HTR-8/SVneo (cell line): ENCODE results near the gene MUCL3.
"Not testable (repeated sequence)": the region's sequence is repeated elsewhere in the genome, so short reads cannot be mapped to it uniquely, and the experiment has no call there.

ENCODE experiments used
- DNase-seq: peaks from one replicate; pipeline ENCODE4 v3.0.0; 2011; ENCODE audit warnings: low spot score, mixed read lengths; ENCODE audit not compliant: insufficient read length
- FAIRE-seq: peaks from 2 replicates; lab custom pipeline; 2011; peaks lifted over from hg19 to GRCh38; lab: Jason Lieb, UNC

The MUCL3 gene, protein sequence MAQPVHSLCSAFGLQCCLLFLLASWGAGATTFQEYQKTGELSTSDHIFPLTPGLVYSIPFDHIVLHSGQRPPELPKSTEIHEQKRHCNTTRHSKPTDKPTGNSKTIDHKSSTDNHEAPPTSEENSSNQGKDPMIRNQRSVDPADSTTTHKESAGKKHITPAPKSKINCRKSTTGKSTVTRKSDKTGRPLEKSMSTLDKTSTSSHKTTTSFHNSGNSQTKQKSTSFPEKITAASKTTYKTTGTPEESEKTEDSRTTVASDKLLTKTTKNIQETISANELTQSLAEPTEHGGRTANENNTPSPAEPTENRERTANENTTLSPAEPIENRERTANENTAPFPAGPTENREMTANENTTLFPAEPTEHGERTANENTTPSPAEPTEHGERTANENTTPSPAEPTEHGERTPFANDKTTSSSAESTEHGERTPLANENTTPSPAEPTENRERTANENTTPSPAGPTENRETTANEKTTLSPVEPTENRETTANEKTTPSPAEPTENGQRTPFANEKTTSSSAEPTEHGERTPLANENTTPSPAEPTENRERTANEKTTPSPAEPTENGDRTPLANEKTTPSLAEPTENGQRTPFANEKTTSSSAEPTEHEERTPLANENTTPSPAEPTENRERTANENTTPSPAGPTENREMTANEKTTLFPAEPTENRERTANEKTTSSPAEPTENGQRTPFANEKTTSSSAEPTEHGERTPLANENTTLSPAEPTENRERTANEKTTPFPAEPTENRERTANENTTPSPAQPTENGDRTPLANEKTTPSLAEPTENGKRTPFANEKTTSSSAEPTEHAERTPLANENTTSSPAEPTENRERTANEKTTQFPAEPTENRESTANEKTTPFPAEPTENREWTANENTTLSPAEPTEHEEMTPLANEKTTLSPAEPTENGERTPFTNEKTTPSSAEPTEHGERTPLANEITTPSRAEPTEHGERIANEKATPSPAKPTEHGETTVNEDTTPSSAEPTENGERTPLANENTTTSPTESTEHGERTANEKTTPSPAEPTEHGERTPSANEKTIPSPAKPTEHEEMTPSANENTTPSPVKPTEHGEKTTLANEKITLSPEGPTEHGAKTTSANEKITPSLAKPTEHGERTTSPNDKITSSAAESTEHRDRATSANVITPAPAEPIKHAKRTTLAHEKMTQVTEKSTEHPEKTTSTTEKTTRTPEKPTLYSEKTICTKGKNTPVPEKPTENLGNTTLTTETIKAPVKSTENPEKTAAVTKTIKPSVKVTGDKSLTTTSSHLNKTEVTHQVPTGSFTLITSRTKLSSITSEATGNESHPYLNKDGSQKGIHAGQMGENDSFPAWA (N-terminal part only)

DNA sequence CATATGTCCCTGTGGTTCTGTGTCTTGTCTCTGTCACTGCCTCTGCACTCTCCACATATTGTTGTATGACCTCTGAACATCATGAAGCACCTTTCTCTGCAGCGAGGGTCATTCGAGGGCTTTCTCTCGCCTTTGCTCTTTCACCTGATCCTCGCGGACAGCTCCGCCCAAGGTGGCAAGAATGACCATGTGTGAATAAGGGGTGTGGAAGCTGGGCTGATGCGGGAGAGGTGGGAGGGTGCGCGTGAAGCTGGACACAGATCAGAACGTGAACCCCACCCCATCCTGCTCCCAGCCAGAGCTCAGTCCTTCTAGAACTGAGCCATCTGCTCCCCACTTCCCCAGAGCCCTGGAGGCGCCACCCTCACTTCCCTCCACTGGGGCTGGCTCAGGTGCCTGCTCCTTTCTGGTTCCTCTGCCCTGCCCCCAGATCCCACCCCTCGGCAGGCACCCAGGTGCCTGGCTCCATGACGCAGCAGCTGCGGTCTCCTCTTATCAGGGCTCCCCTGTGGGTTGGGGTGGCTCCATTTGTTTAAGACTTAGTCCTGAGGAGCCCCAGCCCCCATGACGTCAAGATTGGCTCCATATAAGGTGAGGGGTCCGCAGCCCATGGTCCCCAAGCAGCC, at the start of gene MUCL3:
MUCL3 (plus strand) TSS at position 613 of the 626 bp plus-strand sequence. CDS start 27 bp downstream, outside the sequence.
- no peak for DNase-seq
- FAIRE-seq: no peak

DNA sequence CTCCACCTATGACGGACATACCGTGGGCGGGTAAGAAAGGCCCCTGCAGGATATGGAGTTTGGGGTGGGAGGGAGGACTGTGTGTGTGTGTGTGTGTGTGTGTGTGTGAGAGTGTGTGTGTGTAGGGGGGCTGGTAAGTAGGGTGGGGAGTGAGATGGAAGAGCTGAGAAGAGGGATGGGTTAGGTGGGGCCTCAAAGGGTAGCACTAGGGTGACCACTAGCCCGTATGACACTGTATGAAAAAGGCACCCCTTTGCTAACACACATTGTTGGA, 49.4 kb upstream of the MUCL3 start:
- FAIRE-seq: no peak
- no peak for DNase-seq

DNA sequence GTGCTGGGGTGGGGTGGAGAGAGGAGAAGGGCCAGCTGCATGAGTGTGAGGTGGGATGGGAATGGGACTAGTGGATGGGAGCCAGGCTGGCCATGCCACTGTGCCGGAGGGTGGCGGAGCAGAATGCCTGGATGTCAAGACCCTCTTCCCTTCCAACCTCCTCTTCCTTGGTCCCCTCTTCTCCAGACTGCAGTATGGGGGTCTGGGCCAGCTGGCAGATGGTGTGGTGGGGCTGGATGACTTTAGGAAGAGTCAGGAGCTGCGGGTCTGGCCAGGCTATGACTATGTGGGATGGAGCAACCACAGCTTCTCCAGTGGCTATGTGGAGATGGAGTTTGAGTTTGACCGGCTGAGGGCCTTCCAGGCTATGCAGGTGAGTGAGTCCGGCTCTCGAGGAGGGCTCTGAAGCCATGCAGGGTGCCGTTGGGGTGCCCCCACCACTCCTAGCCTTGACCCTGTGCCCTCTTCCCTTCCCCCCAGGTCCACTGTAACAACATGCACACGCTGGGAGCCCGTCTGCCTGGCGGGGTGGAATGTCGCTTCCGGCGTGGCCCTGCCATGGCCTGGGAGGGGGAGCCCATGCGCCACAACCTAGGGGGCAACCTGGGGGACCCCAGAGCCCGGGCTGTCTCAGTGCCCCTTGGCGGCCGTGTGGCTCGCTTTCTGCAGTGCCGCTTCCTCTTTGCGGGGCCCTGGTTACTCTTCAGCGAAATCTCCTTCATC, 48.8 kb upstream of the MUCL3 start:
- DNase-seq (no peak), FAIRE-seq (no peak)

DNA sequence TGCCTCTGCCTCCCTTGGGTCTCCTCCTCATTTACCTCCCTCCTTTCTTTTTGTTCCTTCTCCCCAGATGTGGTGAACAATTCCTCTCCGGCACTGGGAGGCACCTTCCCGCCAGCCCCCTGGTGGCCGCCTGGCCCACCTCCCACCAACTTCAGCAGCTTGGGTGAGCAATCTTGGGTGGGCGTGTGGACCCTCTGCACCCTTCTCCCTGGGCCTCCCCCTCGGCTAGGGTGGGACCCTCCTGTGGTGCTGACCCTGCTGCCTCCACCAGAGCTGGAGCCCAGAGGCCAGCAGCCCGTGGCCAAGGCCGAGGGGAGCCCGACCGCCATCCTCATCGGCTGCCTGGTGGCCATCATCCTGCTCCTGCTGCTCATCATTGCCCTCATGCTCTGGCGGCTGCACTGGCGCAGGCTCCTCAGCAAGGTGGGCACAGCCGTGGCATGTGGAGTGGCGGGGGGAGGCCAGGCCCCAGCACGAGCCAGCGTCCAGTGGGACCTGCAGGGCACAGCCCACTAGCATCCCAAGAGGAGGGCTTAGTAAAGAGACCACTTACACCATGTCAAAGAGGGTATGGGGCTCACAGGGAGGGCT, 47.7 kb upstream of the MUCL3 start:
- FAIRE-seq (peak; percentile 31), DNase-seq (no peak)

DNA sequence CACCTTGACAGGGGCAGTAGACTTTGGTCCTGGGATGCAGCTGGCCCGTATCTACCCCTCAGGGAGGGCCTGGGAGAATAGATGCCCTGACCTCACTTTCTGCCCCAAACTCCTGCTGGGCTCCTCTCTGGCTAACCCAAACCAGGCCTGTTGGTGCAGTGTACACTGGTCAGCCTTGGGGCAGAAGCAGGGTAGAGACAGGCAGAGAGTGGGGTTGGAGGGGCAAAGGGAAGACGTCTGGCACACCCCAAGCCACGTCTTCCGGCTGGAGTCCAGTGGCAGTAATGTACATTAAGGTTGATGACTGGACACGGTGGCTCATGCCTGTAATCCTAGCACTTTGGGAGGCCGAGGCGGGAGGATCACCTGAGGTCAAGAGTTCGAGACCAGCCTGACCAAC, 47.1 kb upstream of the MUCL3 start:
- FAIRE-seq: no peak

DNA sequence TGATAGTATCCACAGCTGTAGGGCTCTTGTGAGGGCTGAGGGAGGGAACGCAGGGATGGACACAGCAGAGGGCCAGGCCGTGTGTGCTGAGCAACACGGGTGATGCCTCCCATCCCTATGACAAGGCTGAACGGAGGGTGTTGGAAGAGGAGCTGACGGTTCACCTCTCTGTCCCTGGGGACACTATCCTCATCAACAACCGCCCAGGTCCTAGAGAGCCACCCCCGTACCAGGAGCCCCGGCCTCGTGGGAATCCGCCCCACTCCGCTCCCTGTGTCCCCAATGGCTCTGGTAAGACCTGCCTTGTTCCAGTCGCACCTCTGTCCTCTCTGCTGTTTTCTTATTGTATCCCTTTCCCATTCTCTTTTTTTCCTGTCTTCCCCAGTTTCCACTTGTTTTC, 46.4 kb upstream of the MUCL3 start:
- FAIRE-seq: no peak
- no peak for DNase-seq

More for the DNA sequence above, 47.1 kb upstream of the MUCL3 start:
- no peak for DNase-seq

DNA sequence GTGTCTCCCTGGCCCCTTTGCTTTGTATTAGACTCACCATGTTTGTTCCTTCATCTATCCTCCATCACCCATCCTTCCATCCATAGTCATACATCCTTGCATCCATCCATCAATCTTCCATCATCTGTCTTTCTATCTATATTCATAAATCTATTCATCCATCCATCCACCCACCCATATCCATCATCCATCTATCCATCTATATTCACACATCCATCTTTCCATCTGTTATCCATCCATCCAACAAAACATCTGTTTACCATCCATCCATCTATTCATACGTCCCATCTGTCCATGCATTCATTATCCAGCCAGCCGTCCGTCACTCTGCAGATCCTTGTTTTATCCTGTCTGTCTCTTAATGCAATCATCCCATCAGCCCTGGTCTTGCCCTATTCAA, 45.8 kb upstream of the MUCL3 start:
- DNase-seq (no peak), FAIRE-seq (no peak)

DNA sequence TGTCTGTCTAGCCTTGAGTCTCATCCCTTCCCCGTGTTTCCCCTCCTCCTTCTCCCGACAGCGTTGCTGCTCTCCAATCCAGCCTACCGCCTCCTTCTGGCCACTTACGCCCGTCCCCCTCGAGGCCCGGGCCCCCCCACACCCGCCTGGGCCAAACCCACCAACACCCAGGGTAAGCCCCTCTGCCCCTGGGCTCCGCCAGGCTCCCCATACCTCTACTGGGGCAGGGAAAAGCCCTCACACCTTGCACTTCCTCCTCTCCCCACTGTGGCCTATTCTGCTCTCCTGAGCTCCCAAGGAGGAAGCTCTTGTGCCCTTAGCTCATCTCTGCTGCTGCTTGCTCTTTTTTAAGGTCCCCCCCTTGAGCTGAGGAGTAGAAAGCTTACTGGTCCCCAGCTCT, 45.4 kb upstream of the MUCL3 start:
- FAIRE-seq: no peak
- no peak for DNase-seq

DNA sequence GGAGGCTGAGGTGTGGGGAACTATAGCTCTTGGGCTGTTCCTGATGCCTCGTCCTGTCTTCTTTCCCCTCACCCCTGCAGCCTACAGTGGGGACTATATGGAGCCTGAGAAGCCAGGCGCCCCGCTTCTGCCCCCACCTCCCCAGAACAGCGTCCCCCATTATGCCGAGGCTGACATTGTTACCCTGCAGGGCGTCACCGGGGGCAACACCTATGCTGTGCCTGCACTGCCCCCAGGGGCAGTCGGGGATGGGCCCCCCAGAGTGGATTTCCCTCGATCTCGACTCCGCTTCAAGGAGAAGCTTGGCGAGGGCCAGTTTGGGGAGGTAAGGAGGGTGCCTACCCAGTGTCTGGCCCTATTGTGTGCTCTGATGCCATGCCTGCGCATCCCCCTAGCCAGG, 44.2 kb upstream of the MUCL3 start:
- DNase-seq (no peak), FAIRE-seq (no peak)

DNA sequence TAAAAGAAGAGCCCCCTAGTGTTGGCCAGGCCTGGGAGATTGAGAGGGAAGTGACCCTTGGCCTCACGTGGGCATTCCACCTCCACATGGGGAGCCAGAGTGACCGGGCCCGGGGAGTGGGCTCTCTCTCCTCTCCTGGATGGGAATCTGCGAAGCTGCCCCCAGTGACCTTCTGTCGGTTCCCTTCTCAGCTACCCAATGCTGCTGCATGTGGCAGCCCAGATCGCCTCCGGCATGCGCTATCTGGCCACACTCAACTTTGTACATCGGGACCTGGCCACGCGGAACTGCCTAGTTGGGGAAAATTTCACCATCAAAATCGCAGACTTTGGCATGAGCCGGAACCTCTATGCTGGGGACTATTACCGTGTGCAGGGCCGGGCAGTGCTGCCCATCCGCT, 42.9 kb upstream of the MUCL3 start:
- DNase-seq (no peak), FAIRE-seq (no peak)

DNA sequence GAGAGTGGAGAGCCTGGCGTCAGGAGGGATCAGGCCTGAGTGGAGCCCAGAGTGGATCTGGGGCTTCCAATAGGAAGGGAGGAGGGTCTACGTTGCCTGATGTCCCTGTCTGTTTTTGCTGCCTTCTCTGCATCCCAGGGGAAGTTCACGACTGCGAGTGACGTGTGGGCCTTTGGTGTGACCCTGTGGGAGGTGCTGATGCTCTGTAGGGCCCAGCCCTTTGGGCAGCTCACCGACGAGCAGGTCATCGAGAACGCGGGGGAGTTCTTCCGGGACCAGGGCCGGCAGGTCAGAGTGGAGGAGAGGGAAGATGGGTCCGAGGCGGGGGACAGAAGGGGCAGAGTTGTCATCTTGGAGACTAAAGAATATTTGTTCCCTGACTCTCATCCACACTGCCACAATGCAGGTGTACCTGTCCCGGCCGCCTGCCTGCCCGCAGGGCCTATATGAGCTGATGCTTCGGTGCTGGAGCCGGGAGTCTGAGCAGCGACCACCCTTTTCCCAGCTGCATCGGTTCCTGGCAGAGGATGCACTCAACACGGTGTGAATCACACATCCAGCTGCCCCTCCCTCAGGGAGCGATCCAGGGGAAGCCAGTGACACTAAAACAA, 41.9 kb upstream of the MUCL3 start:
- no peak for FAIRE-seq
- no peak for DNase-seq

DNA sequence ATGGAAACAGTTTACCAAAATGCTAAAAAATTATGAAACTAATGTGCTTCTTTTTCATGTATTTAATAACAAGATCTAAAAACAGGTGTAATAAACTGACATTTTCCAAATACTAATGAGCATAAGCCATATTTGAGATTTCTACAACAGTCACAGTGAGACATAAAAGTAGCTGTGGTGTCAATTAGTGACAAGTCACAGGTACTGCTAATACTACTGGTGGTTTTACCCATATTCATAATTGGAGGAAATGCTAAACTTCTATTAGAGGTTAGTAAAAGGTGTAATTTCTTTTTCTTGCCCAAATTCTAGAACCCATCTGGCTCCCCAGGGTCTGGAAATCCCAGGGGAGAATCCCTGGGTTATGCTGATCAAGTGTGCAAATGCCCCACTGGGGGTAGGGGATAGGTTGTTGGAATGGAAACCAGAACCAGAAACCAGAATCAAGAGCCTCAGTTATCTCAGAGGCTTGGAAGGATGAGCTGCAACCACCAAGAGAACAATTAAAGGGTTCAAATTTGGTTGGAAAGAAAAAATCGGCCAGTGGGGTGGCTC, 39.8 kb upstream of the MUCL3 start:
- no peak for FAIRE-seq

DNA sequence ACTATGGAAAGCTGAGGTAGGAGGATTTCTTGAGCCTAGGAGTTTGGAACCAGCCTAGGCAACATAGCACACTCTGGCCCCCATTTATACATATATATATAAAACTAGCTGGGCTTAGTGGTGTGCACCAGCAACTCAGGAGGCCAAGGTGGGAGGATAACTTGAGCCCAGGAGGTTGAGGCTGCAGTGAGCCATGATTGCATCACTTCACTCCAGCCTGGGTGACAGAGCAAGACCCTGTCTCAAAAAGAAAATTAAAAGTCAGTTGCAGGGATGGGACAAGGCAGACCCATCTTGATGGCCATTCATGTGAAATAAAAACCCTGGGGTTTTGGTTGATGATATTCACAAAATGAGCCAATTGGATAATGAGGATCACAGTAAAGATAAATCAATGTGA, 39.3 kb upstream of the MUCL3 start:
- FAIRE-seq: no peak

More for the DNA sequence above, 39.8 kb upstream of the MUCL3 start:
- DNase-seq: no peak

DNA sequence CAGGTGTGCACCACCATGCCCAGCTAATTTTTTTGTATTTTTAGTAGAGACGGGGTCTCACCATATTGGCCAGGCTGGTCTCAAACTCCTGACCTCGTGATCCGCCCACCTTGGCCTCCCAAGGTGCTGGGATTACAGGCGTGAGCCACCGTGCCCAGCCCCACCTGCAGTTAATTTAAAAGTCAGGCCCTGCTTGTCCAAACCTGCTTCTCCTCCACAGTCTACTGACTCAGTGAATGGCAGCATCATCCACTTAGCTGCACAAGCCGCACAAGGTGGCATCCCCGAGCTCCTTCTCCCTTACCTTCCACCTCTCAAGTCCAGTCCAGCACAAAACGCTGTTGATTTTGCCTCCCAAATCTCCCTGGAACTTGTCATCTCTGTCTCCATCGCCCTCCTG, 38.6 kb upstream of the MUCL3 start:
- not testable (repeated sequence) for FAIRE-seq, DNase-seq

More for the DNA sequence above, 39.3 kb upstream of the MUCL3 start:
- no peak for DNase-seq

DNA sequence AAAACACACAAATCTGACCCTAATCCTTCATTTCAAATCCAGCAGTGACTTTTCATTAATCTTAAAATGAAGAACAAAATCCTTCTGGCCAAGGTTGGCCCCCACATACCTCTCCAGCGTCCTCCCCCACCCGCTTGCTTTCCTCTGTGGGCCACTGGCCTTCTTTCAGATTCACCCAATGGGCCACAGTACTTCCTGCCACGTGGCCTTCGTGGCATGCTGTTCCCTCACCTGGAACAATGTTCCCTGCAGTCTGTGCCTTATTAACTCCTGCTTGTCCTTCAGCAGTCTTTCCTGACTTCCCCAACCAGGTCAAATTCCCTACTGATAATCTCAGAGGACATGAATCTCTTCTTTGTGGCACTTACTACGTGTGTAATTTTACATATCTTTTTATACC, 38.1 kb upstream of the MUCL3 start:
- no peak for DNase-seq
- no peak for FAIRE-seq

DNA sequence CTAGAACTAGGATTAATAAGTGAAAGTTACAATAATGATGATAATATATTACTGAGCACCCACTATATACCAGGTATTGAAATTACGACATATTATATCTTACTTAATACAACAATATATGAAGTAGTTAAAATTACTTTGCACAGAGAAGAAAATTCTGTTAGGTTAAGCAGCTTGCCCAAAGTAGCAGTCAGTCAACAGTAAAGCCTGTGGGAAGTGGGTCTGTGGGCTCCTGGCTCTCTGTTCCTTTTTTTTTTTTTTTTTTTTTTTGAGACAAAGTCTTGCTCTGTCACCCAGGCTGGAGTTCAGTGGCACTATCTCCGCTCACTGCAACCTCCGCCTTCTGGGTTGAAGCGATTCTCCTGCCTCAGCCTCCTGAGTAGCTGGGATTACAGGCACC, 37.5 kb upstream of the MUCL3 start:
- no peak for FAIRE-seq
- no peak for DNase-seq

DNA sequence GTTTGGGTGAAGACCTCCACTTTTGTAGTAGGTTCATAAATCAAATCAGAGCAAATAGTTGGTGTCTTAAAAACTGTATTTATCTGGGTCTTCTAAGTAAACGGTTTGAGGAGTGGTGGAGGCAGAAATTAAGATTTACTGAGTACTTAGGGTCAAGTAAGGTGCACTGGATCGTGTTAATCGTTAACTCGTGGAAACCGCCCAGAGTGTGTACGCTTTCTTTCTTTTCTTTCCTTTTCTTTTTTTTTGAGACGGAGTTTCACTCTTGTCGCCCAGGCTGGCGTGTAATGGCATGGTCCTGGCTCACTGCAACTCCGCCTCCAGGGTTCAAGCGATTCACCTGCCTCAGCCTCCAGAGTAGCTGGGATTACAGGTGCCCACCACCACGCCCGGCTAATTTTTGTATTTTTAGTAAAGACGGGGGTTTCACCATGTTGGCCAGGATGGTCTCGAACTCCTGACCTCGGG, 33.4 kb upstream of the MUCL3 start:
- not testable (repeated sequence) for FAIRE-seq, DNase-seq
